ENCODE results near the gene NANP.
"Not testable (repeated sequence)": the region's sequence is repeated elsewhere in the genome, so short reads cannot be mapped to it uniquely, and the experiment has no call there.

The NANP gene

DNA sequence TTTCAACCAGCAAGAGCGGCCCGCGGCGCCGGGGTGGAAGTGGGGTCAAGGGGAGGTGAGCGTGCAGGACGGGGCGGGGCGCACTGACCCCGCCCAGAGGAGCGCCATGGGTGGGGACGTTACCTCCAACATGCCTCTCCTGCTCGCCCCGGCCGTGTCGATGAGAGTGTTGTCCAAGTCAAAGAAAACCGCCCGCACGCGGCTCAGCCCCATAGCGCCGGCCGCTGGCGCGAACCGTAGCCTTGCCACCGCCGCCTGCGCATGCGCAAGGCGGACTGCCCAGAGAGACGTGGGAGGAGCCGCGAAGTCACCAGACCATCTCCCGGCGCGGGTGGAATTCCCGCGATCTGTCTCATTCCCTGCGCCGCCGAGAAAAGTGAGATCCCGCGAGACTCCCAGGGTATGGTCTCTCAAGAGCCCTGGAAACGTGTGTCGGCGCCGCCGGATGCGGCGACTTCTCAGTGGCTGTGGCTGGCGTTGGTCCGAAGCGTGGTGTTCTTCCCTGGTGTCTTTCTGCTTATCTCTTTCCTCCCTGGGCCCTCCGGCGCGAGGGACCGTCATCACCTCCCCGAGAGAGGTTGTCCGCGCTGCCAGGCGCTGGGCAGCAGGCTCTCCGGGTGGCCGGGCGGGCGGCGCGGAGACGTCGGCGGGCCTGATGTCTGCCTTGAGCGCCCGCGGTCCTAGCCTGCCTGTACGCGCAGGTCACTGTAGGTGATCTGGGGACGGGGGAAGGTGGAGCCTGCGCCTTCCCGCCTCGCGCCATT, at the start of gene NANP:
TSS of gene NANP (minus strand) at position 279 of the 764 bp plus-strand sequence. CDS start at position 213, 66 bp downstream.
- DNase-seq, result peak; percentile 96

- no peak for DNase-seq
Observed at GRCh38 chr20:25672659-25673235, 48.9 kb upstream of the NANP start.

DNA sequence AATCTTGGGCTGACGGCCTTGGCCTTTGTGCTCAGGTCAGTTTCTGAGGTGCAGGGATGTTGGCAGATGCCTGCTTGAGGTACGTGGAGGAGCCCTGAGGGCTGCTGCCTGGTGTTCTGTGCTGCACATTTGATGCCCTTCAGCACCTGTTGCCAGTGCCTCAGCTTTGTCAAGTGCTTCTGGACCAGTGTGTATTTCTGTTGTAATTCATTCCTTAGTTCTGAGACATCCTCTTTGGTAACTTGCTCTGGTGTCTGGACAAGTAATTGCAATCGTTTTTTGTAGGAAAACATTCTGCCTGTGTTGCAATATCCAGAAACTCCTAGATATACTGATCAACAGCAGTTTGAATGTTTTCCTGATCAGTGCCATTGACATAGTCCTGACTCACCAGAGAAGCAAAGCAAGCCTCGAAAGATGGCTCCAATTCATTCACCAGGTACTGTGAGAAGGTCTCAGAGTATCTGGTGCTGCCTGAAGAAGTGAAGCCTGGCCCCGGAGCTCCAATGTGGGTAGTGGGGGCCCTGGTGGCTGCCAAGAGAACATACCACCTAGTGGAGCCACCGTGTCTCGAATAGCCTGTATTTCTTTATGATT, 46.1 kb upstream of the NANP start:
- peak; percentile 23 for DNase-seq

GRCh38 chr20:25668446-25668845, 44.6 kb upstream of the NANP start:
- peak; percentile 10 for DNase-seq

DNA sequence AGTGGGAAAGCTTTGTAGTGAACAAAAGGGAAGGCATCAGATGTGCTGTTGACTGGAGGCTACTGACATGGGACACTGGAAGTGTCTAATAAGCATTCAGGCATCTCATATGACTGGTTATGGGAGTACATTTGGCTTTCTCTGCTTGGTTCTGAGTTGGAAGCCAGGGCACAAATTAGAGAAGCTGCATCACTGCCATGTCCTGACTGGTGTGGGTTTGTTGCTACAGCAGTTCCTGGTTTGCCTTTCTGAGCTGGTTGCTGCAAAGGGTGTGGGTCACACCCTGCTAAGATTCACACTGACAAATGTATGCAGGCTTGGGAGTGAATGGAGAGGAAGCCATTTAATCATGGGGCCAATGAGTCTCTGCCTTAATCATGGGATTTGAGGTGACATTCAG, 36.2 kb upstream of the NANP start:
- DNase-seq, result no peak

- no peak for DNase-seq
Observed at GRCh38 chr20:25654487-25654886, 30.7 kb upstream of the NANP start.

DNA sequence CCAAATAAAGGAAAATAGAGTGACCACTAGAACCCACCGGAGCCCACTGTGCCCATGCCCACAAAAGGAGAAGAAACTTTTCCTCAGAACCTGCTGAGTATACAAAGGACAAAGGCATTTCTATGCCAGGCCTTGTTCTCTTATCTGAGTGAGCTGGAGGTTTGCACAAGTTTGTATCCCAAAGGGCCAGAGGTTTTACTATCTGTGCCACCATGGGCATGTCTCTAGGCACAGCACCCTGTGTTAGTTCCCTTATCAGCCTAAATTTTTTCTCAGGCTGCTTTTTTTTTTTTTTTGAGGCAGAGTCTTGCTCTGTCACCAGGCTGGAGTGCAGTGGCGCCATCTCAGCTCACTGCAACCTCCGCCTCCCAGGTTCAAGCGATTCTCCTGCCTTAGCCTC, 29.1 kb upstream of the NANP start:
- DNase-seq, result peak; percentile 97

GRCh38 chr20:25644814-25645213, 21.0 kb upstream of the NANP start:
- no peak for DNase-seq

DNA sequence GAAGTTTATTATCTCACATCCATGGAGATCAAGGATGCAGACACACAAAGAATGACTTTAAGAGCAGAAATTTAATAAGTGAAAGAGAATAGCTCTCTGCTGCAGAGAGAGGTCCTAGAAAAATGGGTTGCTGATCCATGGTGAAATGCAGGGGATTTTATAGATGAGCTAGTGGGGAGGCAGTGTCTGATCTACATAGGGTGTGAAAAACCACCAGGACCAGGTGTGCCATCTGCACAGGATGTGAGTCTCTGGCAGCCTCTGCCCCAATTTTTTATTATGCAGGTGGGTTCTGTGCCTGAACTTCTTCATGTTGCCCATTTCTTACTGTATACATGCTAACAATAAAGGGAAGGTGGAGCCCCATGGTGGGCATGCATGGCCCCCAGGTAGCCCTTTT, 19.9 kb upstream of the NANP start:
- no peak for DNase-seq

GRCh38 chr20:25637247-25637646, 13.4 kb upstream of the NANP start:
- no peak for DNase-seq

DNA sequence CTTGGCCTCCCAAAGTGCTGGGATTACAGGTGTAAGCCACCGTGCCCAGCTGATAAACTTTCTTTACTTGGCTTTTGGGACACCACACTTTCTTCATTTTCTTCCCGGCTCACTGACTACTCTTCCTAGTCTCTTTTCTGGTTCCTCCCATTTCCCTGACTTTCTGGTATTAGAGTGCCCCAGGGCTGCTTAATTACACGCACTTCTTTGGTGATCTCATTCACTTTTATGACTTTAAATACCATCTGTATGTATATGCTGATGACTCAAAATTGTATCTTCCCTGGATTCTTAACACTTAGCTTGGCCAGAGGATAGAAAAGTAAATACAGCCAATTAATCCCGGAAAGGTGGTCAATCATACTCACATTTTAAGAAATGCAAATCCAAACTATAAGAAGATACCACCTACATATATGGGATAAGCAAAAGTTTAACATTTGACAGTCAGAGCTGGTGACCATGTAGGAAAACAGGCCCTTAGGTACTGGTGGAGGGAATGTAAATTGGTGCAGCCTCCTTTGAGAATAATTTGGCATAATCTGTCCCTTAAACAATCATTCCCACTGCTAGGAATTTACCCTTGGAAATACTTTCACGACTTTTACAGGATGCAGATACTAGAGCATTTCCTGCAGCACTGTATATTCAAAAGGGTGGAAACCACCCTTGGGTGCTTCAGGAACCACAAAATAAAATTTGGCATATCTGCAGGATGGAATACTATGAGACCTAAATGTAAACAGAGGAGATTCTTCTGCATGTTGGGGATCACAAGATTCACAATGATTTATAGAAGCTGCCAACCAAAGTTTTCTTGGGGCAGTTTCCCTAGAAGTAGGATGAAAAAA, 9.4 kb upstream of the NANP start:
- no peak for DNase-seq

DNA sequence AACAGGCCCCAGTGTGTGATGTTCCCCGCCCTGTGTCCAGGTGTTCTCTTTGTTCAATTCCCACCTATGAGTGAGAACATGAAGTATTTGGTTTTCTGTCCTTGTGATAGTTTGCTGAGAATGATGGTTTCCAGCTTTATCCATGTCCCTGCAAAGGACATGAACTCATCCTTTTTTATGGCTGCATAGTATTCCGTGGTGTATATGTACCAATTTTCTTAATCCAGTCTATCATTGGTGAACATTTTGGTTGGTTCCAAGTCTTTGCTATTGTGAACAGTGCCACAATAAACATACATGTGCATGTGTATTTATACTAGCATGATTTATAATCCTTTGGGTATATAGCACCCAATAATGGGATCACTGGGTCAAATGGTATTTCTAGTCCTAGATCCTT, 6.8 kb upstream of the NANP start:
- not testable (repeated sequence) for DNase-seq

DNA sequence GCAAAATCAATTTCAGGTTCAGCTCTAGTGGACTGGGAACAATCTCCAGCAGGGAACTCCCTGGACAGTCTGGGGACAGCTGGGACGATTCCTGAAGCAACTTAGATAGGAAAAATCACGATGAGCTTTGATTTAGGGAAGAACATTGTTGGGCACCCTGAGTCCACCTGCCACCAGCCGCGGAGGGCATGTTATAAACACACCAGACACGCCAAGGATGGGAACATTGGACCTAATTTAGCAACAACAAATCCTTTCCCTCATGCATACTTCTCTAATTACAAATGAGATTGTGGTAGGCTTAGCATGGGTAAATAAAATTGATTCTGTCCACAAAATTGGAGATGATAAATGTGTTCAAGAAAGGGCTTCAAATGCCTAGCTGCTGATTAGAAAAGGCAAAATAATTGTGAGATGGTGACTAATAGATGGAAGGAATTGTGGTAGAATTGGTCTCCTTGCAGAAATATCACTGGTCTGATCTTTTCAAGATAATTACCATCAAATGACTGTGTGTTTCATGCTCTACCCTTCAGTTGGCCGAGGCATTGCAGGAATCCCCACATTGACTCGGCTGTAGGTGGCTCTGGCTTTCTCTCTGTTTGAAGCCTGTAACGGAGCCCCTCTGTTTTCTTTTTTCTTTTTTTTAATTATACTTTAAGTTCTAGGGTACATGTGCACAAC, 6.1 kb upstream of the NANP start:
- DNase-seq, result no peak

DNA sequence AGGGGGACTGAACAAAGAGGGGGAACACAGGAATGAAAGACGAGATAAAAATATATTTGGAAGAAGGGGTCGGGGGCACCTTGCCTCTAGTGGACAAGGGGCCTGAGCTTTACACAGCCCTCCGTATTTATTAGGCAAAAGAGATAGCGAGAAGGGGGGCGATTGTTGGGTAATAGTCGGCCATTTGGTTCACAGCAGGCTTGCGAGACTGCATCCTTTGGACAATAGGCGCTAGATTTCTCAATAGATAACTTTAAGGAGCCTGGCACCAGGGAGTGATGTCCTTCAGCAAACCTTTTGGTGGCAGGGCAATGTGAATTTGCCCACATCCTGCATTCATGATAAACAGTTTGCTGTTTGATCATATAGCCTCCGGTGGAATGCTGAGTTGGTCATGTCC, 3.0 kb upstream of the NANP start:
- DNase-seq, result no peak

DNA sequence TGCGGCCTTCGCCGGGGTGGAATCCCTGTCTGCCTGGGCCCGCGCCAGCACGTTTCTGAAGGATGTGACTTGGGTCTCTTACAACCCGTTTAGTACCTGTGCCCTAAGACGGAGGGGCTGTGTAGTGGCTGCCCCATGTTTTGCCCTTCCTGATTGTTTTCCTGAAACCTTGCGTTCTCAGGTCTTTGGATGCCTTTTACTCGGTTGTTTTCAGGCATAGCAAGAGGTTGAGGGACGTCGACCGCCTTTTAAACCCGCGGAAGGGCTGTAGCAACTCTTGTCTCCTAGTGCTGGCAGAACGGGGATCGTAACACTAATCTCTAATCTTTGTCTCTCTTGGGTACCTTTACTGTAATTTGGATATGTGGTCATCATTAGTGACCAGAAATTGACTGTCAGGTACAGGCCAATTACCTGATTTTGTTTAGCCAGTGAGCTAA, 706 bp upstream of the NANP start:
- no peak for DNase-seq

DNA sequence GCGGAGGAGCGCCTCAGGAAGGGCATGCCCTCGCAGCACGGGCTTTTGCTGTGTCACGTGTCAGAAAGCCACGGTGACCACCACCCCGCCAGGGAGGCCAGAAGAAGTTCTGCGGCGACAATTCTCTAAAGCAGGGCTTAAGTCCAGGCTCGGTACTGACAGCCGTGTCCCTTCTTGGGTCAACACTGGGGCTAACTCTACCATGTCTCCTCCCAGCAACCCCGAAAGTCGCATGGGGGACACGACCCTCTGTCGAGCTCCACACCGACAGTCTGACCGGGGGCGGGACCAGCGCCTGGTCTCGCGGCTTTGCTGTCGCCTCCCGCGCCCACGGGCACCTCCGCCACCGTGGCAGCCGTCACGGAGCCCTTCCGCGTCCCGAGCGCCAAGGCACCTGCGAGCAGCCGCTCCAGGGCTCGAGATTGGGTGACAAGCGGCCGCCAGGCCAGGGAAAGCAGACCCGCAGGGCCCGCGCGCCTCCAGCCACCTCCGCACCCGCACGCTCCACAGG, 534 bp downstream of the NANP start:
- DNase-seq, result peak; percentile 47

- DNase-seq, result no peak
Observed at GRCh38 chr20:25622450-25623224, 1.2 kb downstream of the NANP start.

- no peak for DNase-seq
Observed at GRCh38 chr20:25622049-25622448, 1.8 kb downstream of the NANP start.

GRCh38 chr20:25619514-25619913, 4.3 kb downstream of the NANP start:
- no peak for DNase-seq

- no peak for DNase-seq
Observed at GRCh38 chr20:25608774-25609173, 15.0 kb downstream of the NANP start.

DNA sequence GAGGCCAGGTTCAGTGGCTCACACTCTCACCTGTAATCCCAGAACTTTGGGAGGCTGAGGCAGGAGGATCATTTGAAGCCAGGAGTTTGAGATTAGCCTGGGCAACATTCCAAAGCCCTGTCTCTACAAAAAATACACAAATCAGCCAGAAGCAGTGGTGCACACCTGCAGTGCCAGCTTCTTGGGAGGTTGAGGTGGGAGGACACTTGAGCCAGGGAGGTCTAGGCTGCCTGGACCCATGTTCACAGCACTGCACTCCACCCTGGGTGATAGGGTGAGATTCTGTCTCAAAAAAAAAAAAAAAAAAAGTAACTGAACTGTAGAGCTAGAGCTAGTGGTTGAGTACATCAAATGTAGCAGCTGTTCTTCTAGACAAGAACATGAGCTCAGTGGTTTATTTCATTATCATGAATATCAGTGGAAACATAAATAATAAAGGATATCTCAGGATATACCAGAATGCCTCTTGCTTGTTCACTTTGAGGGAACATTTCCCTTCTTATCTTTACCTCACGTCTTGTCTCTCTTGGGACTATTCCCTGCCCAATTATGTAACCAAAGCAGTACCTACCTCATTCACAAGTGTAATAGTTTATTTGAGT, 17.6 kb downstream of the NANP start:
- peak; percentile 74 for DNase-seq

Data from hematopoietic multipotent progenitor cell treated with erythropoietin and hydrocortisone succinate and interleukin-3 and kit ligand, for 8 days (in vitro differentiated cells).